Measurements from ENCODE around the gene OR10P1.

OR10P1 gene

GRCh38 chr12:55682087-55682796 lies 45.5 kb downstream of the OR10P1 start:
- no peaks in the 10 kb centered on the region for H3K4me1 ChIP-seq
- no peaks in the 10 kb centered on the region for H3K27me3 ChIP-seq (ENCODE audit: low read depth)
- H3K36me3 ChIP-seq (replicated peaks) = no peaks in the 10 kb centered on the region
- H3K4me3 ChIP-seq = peak overlapping the region; percentile 35
- no peak for DNase-seq (ENCODE audit: low spot score in 2 of 2)
- in situ Hi-C loops (cut with MboI; ENCODE audit: low sequenced_read_pairs) = no loop called here
- no peaks in the 10 kb centered on the region for H3K9me3 ChIP-seq

GRCh38 chr12:55683676-55684075 lies 47.0 kb downstream of the OR10P1 start:
- Histone ChIP-seq H3K36me3 (replicated peaks) (no peaks in the 10 kb centered on the region), H3K4me3 (no peak overlapping the region), H3K27me3 (ENCODE audit: low read depth) (no peaks in the 10 kb centered on the region), H3K4me1 (no peaks in the 10 kb centered on the region), H3K9me3 (no peaks in the 10 kb centered on the region)
- DNase-seq (ENCODE audit: low spot score in 2 of 2) = no peak
- in situ Hi-C loops (cut with MboI; ENCODE audit: low sequenced_read_pairs) = no loop called here

- Histone ChIP-seq H3K9me3 (no peaks in the 10 kb centered on the region), H3K4me1 (no peaks in the 10 kb centered on the region)
- in situ Hi-C loops (cut with MboI; ENCODE audit: low sequenced_read_pairs) = no loop called here
Measured at GRCh38 chr12:55684761-55685370, 48.2 kb downstream of the OR10P1 start.

GRCh38 chr12:55685671-55686070 lies 49.0 kb downstream of the OR10P1 start:
- Histone ChIP-seq H3K27me3 (ENCODE audit: low read depth) (no peaks in the 10 kb centered on the region), H3K9me3 (no peaks in the 10 kb centered on the region), H3K36me3 (replicated peaks) (no peaks in the 10 kb centered on the region), H3K4me3 (no peak overlapping the region), H3K4me1 (no peaks in the 10 kb centered on the region)
- in situ Hi-C loops (cut with MboI; ENCODE audit: low sequenced_read_pairs) = no loop called here
- no peak for DNase-seq (ENCODE audit: low spot score in 2 of 2)

More at GRCh38 chr12:55684761-55685370, 48.2 kb downstream of the OR10P1 start:
- no peaks in the 10 kb centered on the region for H3K36me3 ChIP-seq (replicated peaks)
- DNase-seq (ENCODE audit: low spot score in 2 of 2) = no peak
- no peaks in the 10 kb centered on the region for H3K27me3 ChIP-seq (ENCODE audit: low read depth)
- H3K4me3 ChIP-seq = no peak overlapping the region

GRCh38 chr12:55686366-55687010 lies 49.8 kb downstream of the OR10P1 start:
- in situ Hi-C loops (cut with MboI; ENCODE audit: low sequenced_read_pairs) = no loop called here
- Histone ChIP-seq H3K9me3 (no peaks in the 10 kb centered on the region), H3K27me3 (ENCODE audit: low read depth) (no peaks in the 10 kb centered on the region), H3K36me3 (replicated peaks) (no peaks in the 10 kb centered on the region), H3K4me3 (no peak overlapping the region), H3K4me1 (no peaks in the 10 kb centered on the region)
- no peak for DNase-seq (ENCODE audit: low spot score in 2 of 2)
